IMR-90 (cell line): ENCODE measurements around the gene CTSS. TPM values are rescaled to one million over a fixed set of nuclear protein-coding genes. Genes with fewer than 3 reads are reported as not detected.

Experiments
- ATAC-seq: fragments of 200-7000 bp; cut with Tn5 transposase; 2 replicates; pipeline ENCODE4 v1.9.1; 2020; ENCODE audit warnings: low read depth, mild to moderate bottlenecking, moderate library complexity
- BruUV-seq: library from RNA; stranded (reverse); fragments of 400-500 nt; replicated peaks from 2 replicates; lab custom pipeline; 2021; lab: Mats Ljungman, UMichigan
- CTCF ChIA-PET: fragments of 300-600 bp; formaldehyde crosslinking; extraction: SDS; loops from one replicate; lab custom pipeline; 2021; ENCODE audit warnings: antibody characterized with exemption; lab: Yijun Ruan, JAX
- POLR2A ChIA-PET: fragments of 300-600 bp; sonication (Branson Sonifier 250); formaldehyde crosslinking; loops from one replicate; lab custom pipeline; 2022; ENCODE audit warnings: antibody characterized with exemption; ENCODE audit not compliant: unreplicated experiment; lab: Charles Lee
- DNase-seq: peaks from one replicate; pipeline ENCODE4 v3.0.0; 2013
- H2AFZ ChIP-seq: replicated peaks from 2 replicates; pipeline ENCODE3; 2013; ENCODE audit warnings: low read length, mild to moderate bottlenecking; ENCODE audit not compliant: poor library complexity
- H2AK5ac ChIP-seq: 2 replicates; pipeline ENCODE4 v1.6.1; 2013; ENCODE audit warnings: low read depth, low read length, inconsistent platforms
- H2AK9ac ChIP-seq: replicated peaks from 2 replicates; pipeline ENCODE3; 2013; ENCODE audit warnings: mild to moderate bottlenecking, low read depth, low read length, moderate library complexity; ENCODE audit not compliant: poor library complexity
- H2BK120ac ChIP-seq: 2 replicates; pipeline ENCODE4 v1.6.1; 2013; ENCODE audit warnings: low read depth, low read length, inconsistent platforms
- H2BK15ac ChIP-seq: 3 replicates; pipeline ENCODE4 v1.6.1; 2013; ENCODE audit warnings: low read depth, low read length, inconsistent platforms
- H2BK20ac ChIP-seq: 2 replicates; pipeline ENCODE4 v1.6.1; 2013; ENCODE audit warnings: low read depth, mild to moderate bottlenecking, inconsistent platforms, low read length, moderate library complexity
- H2BK5ac ChIP-seq: 2 replicates; pipeline ENCODE4 v1.6.1; 2013; ENCODE audit warnings: mild to moderate bottlenecking, low read depth, low read length, inconsistent platforms; ENCODE audit not compliant: poor library complexity, severe bottlenecking
- H3K14ac ChIP-seq: replicated peaks from 2 replicates; pipeline ENCODE4 v1.6.1; 2013; ENCODE audit warnings: low read depth, low read length, inconsistent platforms
- H3K18ac ChIP-seq: 2 replicates; pipeline ENCODE4 v1.6.1; 2013; ENCODE audit warnings: low read depth, low read length, control low read depth
- H3K23ac ChIP-seq: 2 replicates; pipeline ENCODE4 v1.6.1; 2013; ENCODE audit warnings: low read depth, low read length, inconsistent platforms
- H3K27ac ChIP-seq: 2 replicates; pipeline ENCODE4 v1.5.1; 2013; ENCODE audit warnings: mild to moderate bottlenecking, control low read depth, low read length; ENCODE audit not compliant: insufficient read depth
- H3K27me3 ChIP-seq: 2 replicates; pipeline ENCODE4 v1.6.1; 2013; ENCODE audit warnings: low read length; ENCODE audit not compliant: control insufficient read depth, insufficient read depth
- H3K36me3 ChIP-seq: 2 replicates; pipeline ENCODE4 v1.6.1; 2013; ENCODE audit warnings: low read length, mixed read lengths; ENCODE audit not compliant: control insufficient read depth, insufficient read depth
- H3K4ac ChIP-seq: 2 replicates; pipeline ENCODE4 v1.6.1; 2013; ENCODE audit warnings: low read depth, low read length, inconsistent platforms
- H3K4me1 ChIP-seq: 2 replicates; pipeline ENCODE4 v1.6.1; 2013; ENCODE audit warnings: low read length, mixed read lengths; ENCODE audit not compliant: control insufficient read depth, insufficient read depth
- H3K4me2 ChIP-seq: 2 replicates; pipeline ENCODE4 v1.6.1; 2013; ENCODE audit warnings: low read depth, mild to moderate bottlenecking, control low read depth, low read length, moderate library complexity
- H3K4me3 ChIP-seq: 2 replicates; pipeline ENCODE4 v1.5.1; 2013; ENCODE audit warnings: low read depth, mild to moderate bottlenecking, control low read depth, low read length, moderate library complexity; ENCODE audit not compliant: insufficient read depth
- H3K56ac ChIP-seq: 2 replicates; pipeline ENCODE4 v1.6.1; 2013; ENCODE audit warnings: low read length, inconsistent platforms; ENCODE audit not compliant: insufficient read depth; ENCODE audit errors: extremely low read depth
- H3K79me1 ChIP-seq, 2 experiments: 2 replicates each; pipeline ENCODE4 v1.6.1; 2013; ENCODE audit warnings: low read length in 2 of 2, inconsistent platforms in 1 of 2, low read depth in 1 of 2
- H3K9ac ChIP-seq: 2 replicates; pipeline ENCODE4 v1.6.1; 2013; ENCODE audit warnings: low read depth, low read length, control low read depth
- H3K9me1 ChIP-seq: 2 replicates; pipeline ENCODE4 v1.6.1; 2013; ENCODE audit warnings: low read length, inconsistent platforms; ENCODE audit not compliant: insufficient read depth
- H3K9me3 ChIP-seq: 2 replicates; pipeline ENCODE4 v1.6.1; 2013; ENCODE audit warnings: low read length; ENCODE audit not compliant: control insufficient read depth, insufficient read depth
- H4K20me1 ChIP-seq: 2 replicates; pipeline ENCODE4 v1.6.1; 2013; ENCODE audit warnings: low read length, inconsistent platforms; ENCODE audit not compliant: insufficient read depth
- H4K5ac ChIP-seq: 2 replicates; pipeline ENCODE4 v1.6.1; 2013; ENCODE audit warnings: mild to moderate bottlenecking, low read depth, low read length, control low read depth
- H4K8ac ChIP-seq, 2 experiments: 2 replicates each; pipeline ENCODE4 v1.6.1; 2013; ENCODE audit warnings: low read depth in 2 of 2, low read length in 2 of 2, control low read depth in 1 of 2, inconsistent platforms in 1 of 2
- H4K91ac ChIP-seq: 2 replicates; pipeline ENCODE4 v1.6.1; 2013; ENCODE audit warnings: low read depth, low read length, inconsistent platforms; ENCODE audit not compliant: insufficient read depth
- BHLHE40 ChIP-seq: fragments of 150-350 bp; IDR thresholded peaks from 2 replicates; pipeline ENCODE4 v1.6.1; 2016; ENCODE audit warnings: mild to moderate bottlenecking, low read depth, low read length
- CEBPB ChIP-seq: IDR thresholded peaks from 2 replicates; pipeline ENCODE4 v1.6.1; 2012; ENCODE audit warnings: low read depth, low read length, improper control_type of control experiment
- CHD1 ChIP-seq: IDR thresholded peaks from 2 replicates; pipeline ENCODE4 v1.6.1; 2012; ENCODE audit warnings: low read depth, low read length, improper control_type of control experiment
- CTCF ChIP-seq: conservative IDR thresholded peaks from 2 replicates; pipeline ENCODE4 v1.5.1; 2012; ENCODE audit warnings: mild to moderate bottlenecking, low read depth, low read length, improper control_type of control experiment
- ELK1 ChIP-seq: fragments of 150-350 bp; IDR thresholded peaks from 2 replicates; pipeline ENCODE4 v1.6.1; 2016; ENCODE audit warnings: low read depth, mild to moderate bottlenecking, low read length, moderate library complexity, borderline replicate concordance
- FOS ChIP-seq: fragments of 150-350 bp; IDR thresholded peaks from 2 replicates; pipeline ENCODE4 v1.6.1; 2016; ENCODE audit warnings: low read depth, low read length
- MAFK ChIP-seq: IDR thresholded peaks from 2 replicates; pipeline ENCODE4 v1.6.1; 2012; ENCODE audit warnings: low read depth, low read length, improper control_type of control experiment
- MAZ ChIP-seq: IDR thresholded peaks from 2 replicates; pipeline ENCODE4 v1.6.1; 2012; ENCODE audit warnings: low read depth, mild to moderate bottlenecking, low read length, improper control_type of control experiment, moderate library complexity, borderline replicate concordance
- MXI1 ChIP-seq: IDR thresholded peaks from 2 replicates; pipeline ENCODE4 v1.6.1; 2012; ENCODE audit warnings: low read depth, mild to moderate bottlenecking, low read length, moderate library complexity, borderline replicate concordance
- NFE2L2 ChIP-seq: fragments of 150-350 bp; IDR thresholded peaks from 2 replicates; pipeline ENCODE4 v1.6.1; 2016; ENCODE audit warnings: low read depth, mild to moderate bottlenecking, low read length
- POLR2A ChIP-seq: IDR thresholded peaks from 2 replicates; pipeline ENCODE4 v1.6.1; 2012; ENCODE audit warnings: mild to moderate bottlenecking, low read depth, low read length
- RAD21 ChIP-seq: IDR thresholded peaks from 2 replicates; pipeline ENCODE4 v1.6.1; 2012; ENCODE audit warnings: low read length, improper control_type of control experiment
- RCOR1 ChIP-seq: IDR thresholded peaks from 2 replicates; pipeline ENCODE4 v1.6.1; 2012; ENCODE audit warnings: mild to moderate bottlenecking, low read length, improper control_type of control experiment; ENCODE audit not compliant: insufficient replicate concordance
- RFX5 ChIP-seq: IDR thresholded peaks from 2 replicates; pipeline ENCODE4 v1.8.0; 2012; ENCODE audit warnings: low read depth, mild to moderate bottlenecking, low read length, moderate library complexity
- SMC3 ChIP-seq: fragments of 150-350 bp; IDR thresholded peaks from 2 replicates; pipeline ENCODE4 v1.6.1; 2016; ENCODE audit warnings: low read depth, mild to moderate bottlenecking, antibody characterized with exemption, low read length, moderate library complexity
- USF2 ChIP-seq: fragments of 150-350 bp; IDR thresholded peaks from 2 replicates; pipeline ENCODE4 v1.6.1; 2017; ENCODE audit warnings: mild to moderate bottlenecking, antibody characterized with exemption, low read length, low read depth
- WGBS, 2 experiments: methylation state at CpG; one replicate each; pipeline versions ENCODE4 v1.1.5 to v1.1.7; 2013; ENCODE audit warnings: missing lambda C conversion rate in 2 of 2; ENCODE audit not compliant: insufficient read length in 1 of 2; ENCODE audit errors: extremely low coverage in 2 of 2; 5-methylcytosine and 5-hydroxymethylcytosine counted together
- dilution Hi-C: fragments of 300-500 bp; cut with HindIII; formaldehyde crosslinking; loops from one replicate; pipeline ENCODE4 v1.14.3; 2018; ENCODE audit warnings: low sequenced_read_pairs; ENCODE audit not compliant: unreplicated experiment
- in situ Hi-C: fragments of 300-500 bp; cut with MboI; formaldehyde crosslinking; loops from 3 replicates; pipeline ENCODE4 v1.14.3; 2019; ENCODE audit warnings: low sequenced_read_pairs, inconsistent platforms, mixed read lengths
- intact Hi-C: fragments of 100-400 bp; cut with micrococcal nuclease; formaldehyde crosslinking; loops from 2 replicates; pipeline ENCODE4 v1.10.0; 2022
- polyA plus RNA-seq, 3 experiments: library from polyadenylated mRNA; depleted of rRNA; stranded (reverse); fragments of >200 nt; gene quantifications; 2 replicates each; pipeline ENCODE4 v1.2.3, GENCODE V29; 2012; ENCODE audit warnings: low replicate concordance in 1 of 3
- total RNA-seq: library from RNA; depleted of rRNA; stranded (reverse); fragments of >200 nt; gene quantifications from 2 replicates; pipeline ENCODE4 v1.2.3, GENCODE V29; 2012

CTSS gene
- total and polyA plus RNA-seq, 2 of the 4 experiments (the other 2 are of a cell fraction) = 0.18 to 0.48 TPM

- dilution Hi-C loops (no loop called here), intact Hi-C loops (loop anchor here (5.0 kb wide), 1 partner anchor 133 kb away; no protein-coding TSS in a partner anchor), in situ Hi-C loops (no loop called here)
- no TSS peak for BruUV-seq
- no peak overlapping the region for H3K18ac ChIP-seq
- H2BK120ac ChIP-seq = no peak overlapping the region
- no peak overlapping the region for H4K91ac ChIP-seq
- ATAC-seq (no peak), DNase-seq (peak; percentile 12)
- no peak overlapping the region for H2BK15ac ChIP-seq
- no peaks in the 10 kb centered on the region for H3K9me3 ChIP-seq
- no peaks in the 10 kb centered on the region for H3K27me3 ChIP-seq
- no peak overlapping the region for H3K56ac ChIP-seq
- no peak overlapping the region for H3K4me2 ChIP-seq
- H3K9ac ChIP-seq = no peak overlapping the region
- no peak overlapping the region for H3K4me3 ChIP-seq
- H3K79me1 ChIP-seq = peaks cover 0 to 19% of the 10 kb centered on the region in 2 experiments; a peak in 3 of 4 replicates
- H3K27ac ChIP-seq = no peak overlapping the region
- H3K4ac ChIP-seq = no peak overlapping the region
- no CpG with 5 or more reads among the region's 4 CpGs for WGBS, 2 experiments
- H2BK5ac ChIP-seq = no peak overlapping the region
- no peak overlapping the region for H4K5ac ChIP-seq
- no peak overlapping the region for H2AFZ ChIP-seq
- H2BK20ac ChIP-seq = no peak overlapping the region
- H2AK5ac ChIP-seq = no peak overlapping the region
- peaks cover 6% of the 10 kb centered on the region; the same call in 1 of the 2 replicates for H3K36me3 ChIP-seq
- H3K14ac ChIP-seq = no peak overlapping the region
- CTCF ChIA-PET = interaction anchor here (1.2 kb wide), 1 partner anchor 135 kb away, joined by 3 read pairs; no protein-coding TSS in a partner anchor
- no peak overlapping the region for H2AK9ac ChIP-seq
- POLR2A ChIA-PET = no interaction called here
- H4K20me1 ChIP-seq = no peaks in the 10 kb centered on the region
- H3K9me1 ChIP-seq = no peaks in the 10 kb centered on the region
- H3K4me1 ChIP-seq = no peaks in the 10 kb centered on the region
- H4K8ac ChIP-seq = no peak overlapping the region
- H3K23ac ChIP-seq = no peak overlapping the region
- no peak for TF ChIP-seq USF2
- TF ChIP-seq MAFK = no peak
- no peak for TF ChIP-seq RFX5
- TF ChIP-seq ELK1 = no peak
- TF ChIP-seq RCOR1 = no peak
- no peak for TF ChIP-seq SMC3
- no peak for TF ChIP-seq BHLHE40
- TF ChIP-seq MXI1 = no peak
- TF ChIP-seq CTCF = no peak
- no peak for TF ChIP-seq RAD21
- TF ChIP-seq MAZ = no peak
- no peak for TF ChIP-seq CHD1
- no peak for TF ChIP-seq CEBPB
- no peak for TF ChIP-seq FOS
- TF ChIP-seq POLR2A = no peak
- no peak for TF ChIP-seq NFE2L2
Observed at GRCh38 chr1:150695561-150695960, 70.0 kb downstream of the CTSS start.
